GM10248 (cell line): ENCODE measurements around the gene NFIA.

Experiments used
- CTCF ChIA-PET: fragments of 300-600 bp; sonication (Branson Sonifier 250); formaldehyde crosslinking; extraction: SDS; loops from one replicate; lab custom pipeline; 2021; ENCODE audit warnings: antibody characterized with exemption; lab: Yijun Ruan, JAX
- POLR2A ChIA-PET: fragments of 350-650 bp; sonication (Branson Sonifier 250); formaldehyde crosslinking; extraction: SDS; loops from one replicate; lab custom pipeline; 2020; ENCODE audit warnings: antibody characterized with exemption; lab: Yijun Ruan, JAX
- DNase-seq: peaks from one replicate; pipeline ENCODE4 v3.0.0; 2012; ENCODE audit errors: extremely low spot score
- CTCF ChIP-seq: IDR thresholded peaks from 2 replicates; pipeline ENCODE4 v1.5.1; 2012; ENCODE audit warnings: mild to moderate bottlenecking, low read depth; ENCODE audit errors: extremely low read depth, missing control alignments, control extremely low read depth

The NFIA gene

GRCh38 chr1:61084491-61085031, 2.2 kb downstream of the NFIA start:
- ChIA-PET CTCF (no interaction called here), POLR2A (no interaction called here)
- no peak for DNase-seq
- no peak for TF ChIP-seq CTCF

- TF ChIP-seq CTCF, result no peak
- ChIA-PET POLR2A (no interaction called here), CTCF (no interaction called here)
- DNase-seq, result no peak
Measured at GRCh38 chr1:61085206-61085982, 3.0 kb downstream of the NFIA start.

- DNase-seq, result no peak
- CTCF ChIA-PET, result no interaction called here
- POLR2A ChIA-PET, result no interaction called here
- TF ChIP-seq CTCF, result no peak
Measured at GRCh38 chr1:61085983-61086644, 3.8 kb downstream of the NFIA start.

- DNase-seq, result no peak
- TF ChIP-seq CTCF, result no peak
- POLR2A ChIA-PET, result no interaction called here
- CTCF ChIA-PET, result no interaction called here
Measured at GRCh38 chr1:61087571-61087970, 5.2 kb downstream of the NFIA start.

GRCh38 chr1:61088163-61088974, 6.0 kb downstream of the NFIA start:
- no peak for DNase-seq
- TF ChIP-seq CTCF, result no peak
- ChIA-PET CTCF (no interaction called here), POLR2A (no interaction called here)

- ChIA-PET POLR2A (no interaction called here), CTCF (no interaction called here)
- DNase-seq, result no peak
- TF ChIP-seq CTCF, result no peak
Measured at GRCh38 chr1:61089338-61089737, 7.0 kb downstream of the NFIA start.
